ENCODE measurements around the gene MYB.

DNA sequence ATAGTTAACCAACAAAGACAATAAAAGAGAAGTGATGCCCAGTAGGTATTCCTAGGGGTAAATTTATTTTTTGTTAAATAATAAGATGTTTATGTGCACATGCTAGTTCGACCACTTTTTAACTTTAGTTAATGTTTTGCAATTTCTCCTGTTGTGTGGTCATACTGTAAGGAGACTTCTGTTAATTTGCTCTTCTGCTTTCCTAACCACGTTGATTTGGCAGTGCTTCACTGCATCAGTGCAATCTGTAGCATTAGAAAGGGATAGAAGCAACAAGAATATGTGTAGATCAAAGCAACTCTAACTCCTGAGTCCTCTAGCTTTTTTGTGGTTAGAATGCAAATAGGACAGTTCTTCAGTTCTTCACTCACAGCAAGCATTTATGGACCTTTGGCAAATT, 13.9 kb downstream of the MYB start:
- TF ChIP-seq, protein P1, sequence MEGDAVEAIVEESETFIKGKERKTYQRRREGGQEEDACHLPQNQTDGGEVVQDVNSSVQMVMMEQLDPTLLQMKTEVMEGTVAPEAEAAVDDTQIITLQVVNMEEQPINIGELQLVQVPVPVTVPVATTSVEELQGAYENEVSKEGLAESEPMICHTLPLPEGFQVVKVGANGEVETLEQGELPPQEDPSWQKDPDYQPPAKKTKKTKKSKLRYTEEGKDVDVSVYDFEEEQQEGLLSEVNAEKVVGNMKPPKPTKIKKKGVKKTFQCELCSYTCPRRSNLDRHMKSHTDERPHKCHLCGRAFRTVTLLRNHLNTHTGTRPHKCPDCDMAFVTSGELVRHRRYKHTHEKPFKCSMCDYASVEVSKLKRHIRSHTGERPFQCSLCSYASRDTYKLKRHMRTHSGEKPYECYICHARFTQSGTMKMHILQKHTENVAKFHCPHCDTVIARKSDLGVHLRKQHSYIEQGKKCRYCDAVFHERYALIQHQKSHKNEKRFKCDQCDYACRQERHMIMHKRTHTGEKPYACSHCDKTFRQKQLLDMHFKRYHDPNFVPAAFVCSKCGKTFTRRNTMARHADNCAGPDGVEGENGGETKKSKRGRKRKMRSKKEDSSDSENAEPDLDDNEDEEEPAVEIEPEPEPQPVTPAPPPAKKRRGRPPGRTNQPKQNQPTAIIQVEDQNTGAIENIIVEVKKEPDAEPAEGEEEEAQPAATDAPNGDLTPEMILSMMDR (IDR thresholded peaks at IDR 0.05) = no peak
- TF ChIP-seq POLR2A (IDR thresholded peaks at IDR 0.05) = no peak

Measured in prostate gland (tissue), 2 donors.